Activated naive CD4-positive, alpha-beta T cell treated with anti-CD3 and anti-CD28 coated beads, Interleukin-2, amount 50 U/mL, for 24 hours (primary cell): ENCODE data around the gene UNKL.
A peak's percentile ranks its signal among the peaks of the same experiment; 100 is the strongest.

Source experiments
- H3K27ac Mint-ChIP-seq: one replicate; pipeline ENCODE4 v1.8.0; 2021; ENCODE audit warnings: mild to moderate bottlenecking, mixed read lengths
- H3K27me3 Mint-ChIP-seq: one replicate; pipeline ENCODE4 v1.8.0; 2021; ENCODE audit warnings: mixed read lengths
- H3K36me3 Mint-ChIP-seq: one replicate; pipeline ENCODE4 v1.8.0; 2021; ENCODE audit warnings: mixed read lengths
- H3K4me1 Mint-ChIP-seq: one replicate; pipeline ENCODE4 v1.8.0; 2021; ENCODE audit warnings: mixed read lengths
- H3K4me3 Mint-ChIP-seq: one replicate; pipeline ENCODE4 v1.8.0; 2021; ENCODE audit warnings: mild to moderate bottlenecking, mixed read lengths
- H3K9me3 Mint-ChIP-seq: one replicate; pipeline ENCODE4 v1.8.0; 2021; ENCODE audit warnings: mixed read lengths

Gene UNKL

DNA sequence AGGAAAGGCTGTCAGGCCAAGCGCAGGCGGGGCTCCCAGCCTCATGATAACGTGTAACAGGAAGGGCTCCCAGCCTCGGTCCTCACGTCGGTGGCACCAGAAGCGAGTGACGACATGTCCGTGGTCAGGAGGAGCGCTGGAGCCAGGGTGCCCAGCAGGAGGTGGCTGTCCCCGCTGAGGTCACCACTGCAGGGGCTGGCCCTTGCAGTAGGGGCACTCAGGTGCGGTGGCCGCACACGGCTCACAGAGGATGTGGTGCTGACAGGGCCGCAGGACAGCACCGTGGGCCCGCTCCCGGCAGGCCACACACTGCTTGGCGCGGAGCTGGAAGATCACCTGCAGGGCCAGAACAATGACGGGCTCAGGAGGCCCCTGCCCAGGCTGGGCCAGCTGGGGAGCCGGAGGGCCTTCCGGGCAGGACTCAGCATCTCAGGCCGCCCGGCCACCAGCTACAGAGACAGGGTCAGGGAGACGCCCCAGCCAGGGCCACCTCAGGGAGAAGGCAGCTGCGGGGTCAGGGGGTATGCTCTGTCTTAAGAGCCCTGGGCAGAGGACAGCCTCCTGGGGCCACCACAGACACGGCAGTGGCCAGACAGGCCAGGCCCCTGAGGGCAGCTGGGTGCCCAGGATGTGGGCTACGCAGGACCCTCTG, 48.3 kb downstream of the UNKL start:
- H3K27ac Mint-ChIP-seq = no peak overlapping the region
- H3K27me3 Mint-ChIP-seq = no peaks in the 10 kb centered on the region

GRCh38 chr16:1364510-1364909, 50.0 kb downstream of the UNKL start:
- Mint-ChIP-seq H3K27me3 (no peaks in the 10 kb centered on the region), H3K27ac (no peak overlapping the region), H3K36me3 (peaks cover 2% of the 10 kb centered on the region), H3K9me3 (no peaks in the 10 kb centered on the region), H3K4me3 (no peak overlapping the region), H3K4me1 (no peaks in the 10 kb centered on the region)

More for the DNA sequence above, 48.3 kb downstream of the UNKL start:
- H3K4me3 Mint-ChIP-seq = no peak overlapping the region
- no peaks in the 10 kb centered on the region for H3K9me3 Mint-ChIP-seq
- peaks cover 2% of the 10 kb centered on the region for H3K36me3 Mint-ChIP-seq
- H3K4me1 Mint-ChIP-seq = no peaks in the 10 kb centered on the region

DNA sequence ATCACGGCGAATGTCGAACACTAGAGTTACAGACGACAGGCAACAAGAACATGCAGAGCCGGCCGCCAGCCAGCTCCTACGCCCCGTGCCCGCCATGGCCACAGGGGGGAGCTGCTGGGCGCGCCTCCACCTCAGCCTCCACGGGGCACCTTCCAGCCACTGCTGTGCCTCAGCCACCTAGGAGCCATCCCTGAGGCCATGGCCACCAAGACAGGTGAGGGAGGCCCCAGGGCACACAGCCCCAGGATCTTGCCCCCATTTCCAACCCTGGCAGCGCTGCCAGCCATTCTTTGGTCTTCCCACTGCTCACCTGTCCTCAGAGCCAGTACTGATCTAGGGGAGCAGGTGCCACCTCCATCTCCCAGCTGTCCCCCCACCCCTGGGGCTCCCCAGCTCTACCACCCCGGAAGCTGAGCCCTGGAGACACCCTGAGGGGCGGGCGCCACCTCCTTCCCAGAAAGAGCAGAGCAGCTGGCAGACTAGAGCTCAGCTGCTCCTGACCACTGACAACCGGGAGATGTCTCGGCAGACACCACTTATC, 50.9 kb downstream of the UNKL start:
- Mint-ChIP-seq H3K4me1 (no peaks in the 10 kb centered on the region), H3K9me3 (no peaks in the 10 kb centered on the region), H3K4me3 (no peak overlapping the region), H3K27me3 (no peaks in the 10 kb centered on the region), H3K27ac (no peak overlapping the region), H3K36me3 (peaks cover 2% of the 10 kb centered on the region)

- Mint-ChIP-seq H3K4me3 (no peak overlapping the region), H3K9me3 (no peaks in the 10 kb centered on the region), H3K36me3 (peaks cover 2% of the 10 kb centered on the region), H3K27me3 (no peaks in the 10 kb centered on the region), H3K27ac (no peak overlapping the region), H3K4me1 (no peaks in the 10 kb centered on the region)
Observed at GRCh38 chr16:1362807-1363206, 51.7 kb downstream of the UNKL start.

- Mint-ChIP-seq H3K27ac (no peak overlapping the region), H3K27me3 (no peaks in the 10 kb centered on the region), H3K36me3 (peaks cover 2% of the 10 kb centered on the region), H3K9me3 (no peaks in the 10 kb centered on the region), H3K4me1 (no peaks in the 10 kb centered on the region), H3K4me3 (no peak overlapping the region)
Observed at GRCh38 chr16:1361685-1362360, 52.7 kb downstream of the UNKL start.

DNA sequence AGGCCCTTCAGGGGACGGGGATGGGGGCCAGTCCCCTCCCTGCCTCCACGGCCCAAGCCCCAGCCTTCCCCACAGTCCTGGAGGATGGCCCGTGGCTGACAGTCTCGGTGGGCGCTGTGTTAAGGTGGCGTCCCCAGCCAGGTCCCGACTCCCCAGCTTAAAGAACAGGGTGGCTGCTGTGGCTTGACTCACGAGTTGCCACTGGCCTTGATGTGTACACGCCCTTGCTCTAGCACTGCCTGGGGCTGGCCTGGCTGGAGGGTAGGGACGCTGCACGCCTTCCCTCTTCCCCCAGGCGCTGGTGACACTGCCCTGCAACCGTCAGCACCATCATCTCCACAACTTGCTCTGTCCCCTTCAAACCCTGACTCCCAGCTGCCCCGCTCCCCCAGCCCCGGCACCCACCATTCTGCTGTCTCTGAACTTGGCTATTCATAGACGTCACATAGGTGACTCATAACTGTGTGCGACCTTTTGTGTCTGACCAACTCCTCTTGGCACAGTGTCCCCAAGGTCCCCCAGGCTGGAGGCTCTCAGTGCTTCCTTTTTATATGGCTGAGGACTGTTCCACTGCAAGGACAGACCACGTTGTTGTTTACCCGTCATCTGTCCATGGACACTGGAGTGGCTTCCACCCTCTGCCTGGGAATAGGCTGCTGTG, 56.5 kb downstream of the UNKL start:
- no peaks in the 10 kb centered on the region for H3K27me3 Mint-ChIP-seq
- H3K36me3 Mint-ChIP-seq = no peaks in the 10 kb centered on the region
- H3K4me3 Mint-ChIP-seq = no peak overlapping the region
- H3K4me1 Mint-ChIP-seq = peaks cover 14% of the 10 kb centered on the region
- H3K27ac Mint-ChIP-seq = no peak overlapping the region
- no peaks in the 10 kb centered on the region for H3K9me3 Mint-ChIP-seq

DNA sequence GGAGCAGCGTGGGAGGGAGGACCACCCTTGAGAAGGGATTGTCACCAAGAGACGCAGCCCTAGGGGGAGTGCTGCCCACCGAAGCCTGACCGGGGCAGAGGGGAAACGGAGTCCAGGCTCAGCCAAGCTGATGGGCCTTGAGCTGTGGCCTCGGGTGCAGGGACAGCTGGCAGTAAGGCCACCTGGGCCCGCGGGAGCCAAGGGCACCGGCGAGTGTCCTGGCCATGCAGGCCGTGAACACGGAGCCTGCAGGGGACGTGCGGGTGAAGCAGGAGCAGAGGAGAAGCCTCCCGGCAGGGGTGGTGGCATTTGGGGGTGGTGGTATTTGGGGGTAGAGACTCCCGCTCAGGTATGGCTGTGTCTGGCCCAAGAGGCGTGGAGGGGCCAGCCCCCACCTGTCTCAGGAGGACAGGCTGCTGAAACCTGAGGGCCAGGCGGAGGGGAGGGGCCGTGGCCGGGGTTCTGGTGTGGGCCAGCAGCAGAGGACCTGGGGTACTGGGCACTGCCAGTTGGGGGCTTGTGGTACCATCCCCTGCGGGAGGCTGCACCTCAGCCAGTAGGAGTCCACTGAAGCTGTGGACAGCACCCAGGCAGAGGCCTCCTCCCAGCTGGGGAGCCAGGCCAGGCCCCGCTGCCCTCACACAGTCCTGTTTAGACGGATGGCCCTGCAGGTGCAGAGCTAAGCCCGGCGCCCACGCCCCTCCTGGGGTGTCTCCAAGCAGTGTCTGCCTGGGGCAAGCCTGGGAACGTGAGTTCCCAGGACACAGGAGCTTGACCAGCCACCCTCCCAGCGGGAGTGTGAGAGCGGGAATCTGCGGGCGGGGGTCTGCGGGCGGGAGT, 58.2 kb downstream of the UNKL start:
- Mint-ChIP-seq H3K4me3 (no peak overlapping the region), H3K9me3 (no peaks in the 10 kb centered on the region), H3K36me3 (no peaks in the 10 kb centered on the region), H3K4me1 (peaks cover 21% of the 10 kb centered on the region), H3K27ac (no peak overlapping the region), H3K27me3 (no peaks in the 10 kb centered on the region)

DNA sequence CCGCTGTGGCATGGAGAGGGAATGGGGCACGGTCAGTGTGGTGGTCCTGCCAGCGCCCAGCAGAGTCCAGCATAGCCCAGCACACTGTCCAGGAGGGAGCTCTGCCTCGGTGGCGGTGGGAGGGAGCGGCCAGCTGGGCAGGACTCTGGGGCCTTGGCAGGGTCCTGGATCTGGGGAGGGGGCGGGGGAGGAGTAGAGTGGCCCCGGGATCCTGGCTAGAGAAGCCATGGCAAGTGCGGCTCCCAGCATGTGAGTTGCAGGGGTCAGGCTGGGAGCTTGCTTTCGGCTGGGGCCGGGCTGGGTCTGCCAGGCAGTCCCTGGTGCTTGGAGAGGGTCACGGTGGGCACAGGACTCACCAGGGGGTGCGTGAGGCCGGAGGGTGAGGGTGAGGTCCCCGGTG, 58.9 kb downstream of the UNKL start:
- Mint-ChIP-seq H3K27me3 (no peaks in the 10 kb centered on the region), H3K9me3 (no peaks in the 10 kb centered on the region), H3K4me1 (peaks cover 22% of the 10 kb centered on the region), H3K36me3 (no peaks in the 10 kb centered on the region), H3K27ac (peak overlapping the region; percentile 59), H3K4me3 (no peak overlapping the region)

- no peaks in the 10 kb centered on the region for H3K27me3 Mint-ChIP-seq
- H3K9me3 Mint-ChIP-seq = no peaks in the 10 kb centered on the region
- no peak overlapping the region for H3K4me3 Mint-ChIP-seq
- H3K27ac Mint-ChIP-seq = peak overlapping the region; percentile 2
- no peaks in the 10 kb centered on the region for H3K36me3 Mint-ChIP-seq
- peaks cover 28% of the 10 kb centered on the region for H3K4me1 Mint-ChIP-seq
Observed at GRCh38 chr16:1354815-1355540, 59.5 kb downstream of the UNKL start.

- Mint-ChIP-seq H3K27ac (peak within 1 kb of the TSS; percentile 95), H3K4me1 (peaks cover 28% of the 10 kb centered on the region), H3K36me3 (no peaks in the 10 kb centered on the region), H3K9me3 (no peaks in the 10 kb centered on the region), H3K27me3 (no peaks in the 10 kb centered on the region), H3K4me3 (peak within 1 kb of the TSS; percentile 89)
Observed at GRCh38 chr16:1351582-1352362, 62.7 kb downstream of the UNKL start, which contains the start of the genes GNPTG and TSR3. GNPTG (plus strand) TSS chr16:1351931; CDS start chr16:1351966, 35 bp downstream. TSR3 (minus strand) TSS chr16:1351878; CDS start chr16:1351804, 74 bp downstream.

- no peaks in the 10 kb centered on the region for H3K9me3 Mint-ChIP-seq
- H3K4me1 Mint-ChIP-seq = peaks cover 28% of the 10 kb centered on the region
- no peaks in the 10 kb centered on the region for H3K36me3 Mint-ChIP-seq
- peak overlapping the region; percentile 84 for H3K4me3 Mint-ChIP-seq
- H3K27ac Mint-ChIP-seq = peak overlapping the region; percentile 80
- no peaks in the 10 kb centered on the region for H3K27me3 Mint-ChIP-seq
Observed at GRCh38 chr16:1351215-1351581, 63.3 kb downstream of the UNKL start.

- H3K4me1 Mint-ChIP-seq = peaks cover 28% of the 10 kb centered on the region
- peak overlapping the region; percentile 84 for H3K4me3 Mint-ChIP-seq
- H3K27ac Mint-ChIP-seq = peak overlapping the region; percentile 51
- no peaks in the 10 kb centered on the region for H3K27me3 Mint-ChIP-seq
- H3K36me3 Mint-ChIP-seq = no peaks in the 10 kb centered on the region
- H3K9me3 Mint-ChIP-seq = no peaks in the 10 kb centered on the region
Observed at GRCh38 chr16:1350691-1351090, 63.8 kb downstream of the UNKL start.

DNA sequence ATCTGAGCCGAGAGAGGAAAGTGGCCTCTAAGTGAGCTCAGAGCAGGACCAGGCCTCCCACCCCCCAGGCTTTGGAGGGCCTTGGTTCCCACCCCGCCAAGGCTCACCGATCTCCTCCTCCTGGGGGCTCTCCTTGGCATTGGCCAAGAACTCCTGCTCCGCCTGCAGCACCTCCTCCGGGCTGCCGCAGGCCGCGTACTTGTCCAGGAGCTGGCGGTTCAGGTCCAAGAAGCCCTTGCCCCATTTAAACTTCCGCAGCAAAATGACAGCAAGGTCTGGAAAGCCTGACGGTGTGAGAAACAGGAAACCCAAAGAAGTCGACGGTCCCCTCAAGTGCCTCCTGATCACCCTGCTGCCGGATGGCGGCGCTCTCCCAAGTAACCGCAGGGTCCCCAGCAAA, 64.6 kb downstream of the UNKL start:
- Mint-ChIP-seq H3K4me1 (peaks cover 24% of the 10 kb centered on the region), H3K27me3 (no peaks in the 10 kb centered on the region), H3K4me3 (peak overlapping the region; percentile 84), H3K27ac (no peak overlapping the region), H3K36me3 (no peaks in the 10 kb centered on the region), H3K9me3 (no peaks in the 10 kb centered on the region)

DNA sequence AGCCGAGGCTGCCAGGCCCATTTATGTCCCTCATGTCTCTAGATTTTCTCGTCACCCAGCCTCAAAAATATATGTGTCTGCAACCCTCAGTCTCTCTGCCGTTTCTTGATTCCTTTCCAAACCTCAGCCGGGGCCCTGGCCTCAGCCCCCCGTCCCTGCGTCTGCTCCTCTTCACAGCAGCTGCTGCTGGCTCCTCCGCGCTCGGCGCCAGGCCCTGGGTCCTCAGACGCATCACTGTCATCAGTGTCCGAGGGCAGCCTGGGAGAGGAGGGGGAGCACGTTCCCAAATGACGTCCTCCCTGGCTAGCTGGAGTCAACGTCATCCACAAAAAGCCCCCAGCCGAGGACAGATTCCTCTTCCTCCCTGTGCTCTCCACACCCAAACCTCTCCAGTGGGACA, 65.2 kb downstream of the UNKL start:
- no peaks in the 10 kb centered on the region for H3K9me3 Mint-ChIP-seq
- peaks cover 23% of the 10 kb centered on the region for H3K4me1 Mint-ChIP-seq
- H3K4me3 Mint-ChIP-seq = no peak overlapping the region
- no peaks in the 10 kb centered on the region for H3K36me3 Mint-ChIP-seq
- H3K27ac Mint-ChIP-seq = no peak overlapping the region
- no peaks in the 10 kb centered on the region for H3K27me3 Mint-ChIP-seq
